Cardiac muscle cell (in vitro differentiated cells and primary cell): ENCODE results near the gene BBS9. TPM values are rescaled to one million over a fixed set of nuclear protein-coding genes. Genes with fewer than 3 reads are reported as not detected.

Experiments
- DNase-seq, 2 donors: peaks; one replicate each; pipeline versions ENCODE4 v3.0.0 to v3.0.0-alpha.2; 2010 to 2017; ENCODE audit warnings: low read depth in 1 of 2, low spot score in 1 of 2
- H3K27ac ChIP-seq: fragments of 200-600 bp; sonication (generic); 2 replicates; pipeline ENCODE4 v1.5.1; 2016
- H3K27me3 ChIP-seq: fragments of 200-600 bp; sonication (generic); 2 replicates; pipeline ENCODE4 v1.6.0; 2016; ENCODE audit warnings: control low read depth
- H3K36me3 ChIP-seq: fragments of 200-600 bp; sonication (generic); 2 replicates; pipeline ENCODE4 v1.5.1; 2016; ENCODE audit warnings: control low read depth
- H3K4me1 ChIP-seq: fragments of 200-600 bp; sonication (generic); 2 replicates; pipeline ENCODE4 v1.8.1; 2017; ENCODE audit warnings: low read depth, mild to moderate bottlenecking, mixed run types
- H3K4me3 ChIP-seq: fragments of 200-600 bp; sonication (generic); 2 replicates; pipeline ENCODE4 v1.5.1; 2016; ENCODE audit warnings: mild to moderate bottlenecking
- H3K9me3 ChIP-seq: fragments of 200-600 bp; sonication (generic); 2 replicates; pipeline ENCODE4 v1.5.1; 2017; ENCODE audit warnings: low read depth, mild to moderate bottlenecking, control low read depth
- polyA plus RNA-seq: library from polyadenylated mRNA; unstranded; fragments of >200 nt; fragmentation: Nextera tagmentation; extraction: Ambion mirVana; gene quantifications from 2 replicates; pipeline ENCODE4 v1.2.1, GENCODE V29; 2016
- total RNA-seq: library from RNA; depleted of rRNA; stranded (reverse); fragments of >200 nt; gene quantifications from 2 replicates; pipeline ENCODE4 v1.2.3, GENCODE V29; 2016
- TF ChIP-seq, protein P1 (sequence below): IDR thresholded peaks from 2 replicates; pipeline ENCODE4 v1.5.1; 2012; ENCODE audit warnings: low read depth, mild to moderate bottlenecking, low read length

The BBS9 gene
- total and polyA plus RNA-seq, 2 experiments from 2014 or later, result 9.8 to 13.2 TPM

DNA sequence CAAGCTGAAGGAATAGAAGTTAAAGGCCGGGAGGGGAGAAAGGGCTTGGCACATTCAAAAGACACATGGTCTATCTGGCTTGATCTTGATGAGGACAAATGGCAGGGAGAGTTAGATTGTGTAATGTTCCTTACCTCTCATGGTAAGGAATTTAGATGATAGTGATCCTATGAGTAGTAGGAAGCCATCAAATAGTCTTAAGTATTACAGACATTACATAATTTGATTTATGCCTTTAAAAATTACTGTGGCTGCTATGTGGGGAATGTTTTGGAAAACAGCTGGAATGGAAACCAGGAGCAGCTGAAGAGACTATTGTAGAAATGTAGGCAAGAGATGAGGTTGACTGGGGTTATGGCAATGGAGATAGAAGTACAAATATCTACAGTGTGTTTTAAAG is 424.7 kb downstream of the BBS9 start:
- Histone ChIP-seq H3K36me3 (no peaks in the 10 kb centered on the region), H3K27me3 (no peaks in the 10 kb centered on the region), H3K27ac (no peak overlapping the region), H3K4me1 (peaks cover 20% of the 10 kb centered on the region), H3K9me3 (no peaks in the 10 kb centered on the region), H3K4me3 (no peak overlapping the region)
- no peak for DNase-seq
- TF ChIP-seq, protein P1, sequence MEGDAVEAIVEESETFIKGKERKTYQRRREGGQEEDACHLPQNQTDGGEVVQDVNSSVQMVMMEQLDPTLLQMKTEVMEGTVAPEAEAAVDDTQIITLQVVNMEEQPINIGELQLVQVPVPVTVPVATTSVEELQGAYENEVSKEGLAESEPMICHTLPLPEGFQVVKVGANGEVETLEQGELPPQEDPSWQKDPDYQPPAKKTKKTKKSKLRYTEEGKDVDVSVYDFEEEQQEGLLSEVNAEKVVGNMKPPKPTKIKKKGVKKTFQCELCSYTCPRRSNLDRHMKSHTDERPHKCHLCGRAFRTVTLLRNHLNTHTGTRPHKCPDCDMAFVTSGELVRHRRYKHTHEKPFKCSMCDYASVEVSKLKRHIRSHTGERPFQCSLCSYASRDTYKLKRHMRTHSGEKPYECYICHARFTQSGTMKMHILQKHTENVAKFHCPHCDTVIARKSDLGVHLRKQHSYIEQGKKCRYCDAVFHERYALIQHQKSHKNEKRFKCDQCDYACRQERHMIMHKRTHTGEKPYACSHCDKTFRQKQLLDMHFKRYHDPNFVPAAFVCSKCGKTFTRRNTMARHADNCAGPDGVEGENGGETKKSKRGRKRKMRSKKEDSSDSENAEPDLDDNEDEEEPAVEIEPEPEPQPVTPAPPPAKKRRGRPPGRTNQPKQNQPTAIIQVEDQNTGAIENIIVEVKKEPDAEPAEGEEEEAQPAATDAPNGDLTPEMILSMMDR, result no peak

- Histone ChIP-seq H3K27ac (peak overlapping the region; percentile 18), H3K27me3 (no peaks in the 10 kb centered on the region), H3K4me1 (peaks cover 20% of the 10 kb centered on the region), H3K36me3 (no peaks in the 10 kb centered on the region), H3K9me3 (no peaks in the 10 kb centered on the region), H3K4me3 (no peak overlapping the region)
- TF ChIP-seq, protein P1, result no peak
- DNase-seq, result no peak
Observed at GRCh38 chr7:33554576-33554975, 425.2 kb downstream of the BBS9 start.

GRCh38 chr7:33556472-33556871 is 427.1 kb downstream of the BBS9 start:
- H3K27ac ChIP-seq, result no peak overlapping the region
- peaks cover 3% of the 10 kb centered on the region for H3K4me1 ChIP-seq
- TF ChIP-seq, protein P1, result no peak
- no peaks in the 10 kb centered on the region for H3K27me3 ChIP-seq
- no peak overlapping the region for H3K4me3 ChIP-seq
- no peak for DNase-seq
- H3K9me3 ChIP-seq, result no peaks in the 10 kb centered on the region
- H3K36me3 ChIP-seq, result no peaks in the 10 kb centered on the region

DNA sequence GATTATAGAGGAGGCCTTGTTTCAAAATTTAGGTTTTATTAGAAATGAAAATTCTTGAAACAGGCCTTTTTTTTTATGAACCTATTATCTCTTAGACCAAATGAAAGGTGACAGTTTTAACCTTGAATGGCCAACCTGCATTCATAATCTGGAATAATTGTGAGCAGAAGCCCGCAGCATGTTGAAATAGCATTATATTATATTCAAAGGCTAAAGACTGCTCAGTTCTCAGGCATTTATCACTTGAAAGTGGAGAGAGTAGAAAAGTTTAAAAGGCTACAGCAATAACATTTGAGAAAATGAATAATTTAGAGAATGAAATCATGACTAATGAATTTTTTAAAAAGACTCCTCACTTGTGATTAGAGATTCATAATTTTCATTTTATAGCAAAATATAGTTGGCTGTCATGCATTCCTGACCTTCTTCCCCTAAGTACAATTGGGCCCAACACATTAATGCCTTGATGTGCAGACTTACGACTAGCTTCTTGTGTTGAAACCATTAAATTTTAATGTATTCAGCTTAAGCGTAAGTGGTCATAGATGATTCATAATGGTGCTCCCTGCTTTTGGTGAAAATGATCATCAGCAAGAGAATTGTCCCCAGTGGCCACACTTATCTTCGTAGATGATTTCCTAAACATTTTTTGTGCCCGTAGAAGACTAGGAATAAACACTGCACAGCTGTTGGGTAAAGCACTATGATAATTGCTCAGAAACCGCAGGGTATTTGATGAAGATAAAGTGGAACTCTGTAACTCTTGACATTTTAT is 429.4 kb downstream of the BBS9 start:
- TF ChIP-seq, protein P1, result no peak
- Histone ChIP-seq H3K9me3 (no peaks in the 10 kb centered on the region), H3K4me1 (no peaks in the 10 kb centered on the region), H3K27me3 (no peaks in the 10 kb centered on the region), H3K4me3 (no peak overlapping the region), H3K36me3 (no peaks in the 10 kb centered on the region), H3K27ac (no peak overlapping the region)
- no peak for DNase-seq

- Histone ChIP-seq H3K27ac (no peak overlapping the region), H3K9me3 (no peaks in the 10 kb centered on the region), H3K4me1 (no peaks in the 10 kb centered on the region), H3K4me3 (no peak overlapping the region), H3K36me3 (no peaks in the 10 kb centered on the region), H3K27me3 (no peaks in the 10 kb centered on the region)
- TF ChIP-seq, protein P1, result no peak
- DNase-seq, result no peak
Observed at GRCh38 chr7:33559324-33559710, 430.0 kb downstream of the BBS9 start.
